GM18909 (cell line): Measurements from ENCODE around the gene CRYBA4.

Experiments
- ATAC-seq: cut with Tn5 transposase; IDR thresholded peaks from one replicate; pipeline ENCODE4 v1.9.1; 2021; ENCODE audit warnings: mild to moderate bottlenecking; ENCODE audit not compliant: unreplicated experiment, poor library complexity

CRYBA4 gene

GRCh38 chr22:26620197-26620596 lies 1.6 kb upstream of the CRYBA4 start:
- ATAC-seq: no peak

GRCh38 chr22:26623984-26624383 lies 2.2 kb downstream of the CRYBA4 start:
- no peak for ATAC-seq

- ATAC-seq: no peak
Observed at GRCh38 chr22:26624803-26625202, 3.0 kb downstream of the CRYBA4 start.

- ATAC-seq: no peak
Observed at GRCh38 chr22:26629988-26630761, 8.4 kb downstream of the CRYBA4 start.

DNA sequence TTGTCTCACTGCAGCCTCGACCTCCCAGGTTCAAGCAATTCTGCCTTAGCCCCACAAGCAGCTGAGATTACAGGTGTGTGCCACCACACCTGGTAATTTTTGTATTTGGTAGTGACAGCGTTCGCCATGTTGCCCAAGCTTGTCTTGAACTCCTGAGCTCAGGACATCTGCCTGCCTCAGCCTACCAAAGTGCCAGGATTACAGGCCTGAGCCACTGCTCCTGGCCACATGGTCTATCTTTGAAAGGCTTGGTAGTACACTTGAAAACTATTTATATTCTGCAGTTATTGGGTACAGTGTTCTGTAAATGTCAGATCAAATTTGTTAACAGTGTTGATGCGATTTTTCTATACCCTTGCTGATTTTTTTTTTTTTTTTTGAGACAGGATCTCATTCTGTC lies 9.5 kb downstream of the CRYBA4 start:
- ATAC-seq: no peak

DNA sequence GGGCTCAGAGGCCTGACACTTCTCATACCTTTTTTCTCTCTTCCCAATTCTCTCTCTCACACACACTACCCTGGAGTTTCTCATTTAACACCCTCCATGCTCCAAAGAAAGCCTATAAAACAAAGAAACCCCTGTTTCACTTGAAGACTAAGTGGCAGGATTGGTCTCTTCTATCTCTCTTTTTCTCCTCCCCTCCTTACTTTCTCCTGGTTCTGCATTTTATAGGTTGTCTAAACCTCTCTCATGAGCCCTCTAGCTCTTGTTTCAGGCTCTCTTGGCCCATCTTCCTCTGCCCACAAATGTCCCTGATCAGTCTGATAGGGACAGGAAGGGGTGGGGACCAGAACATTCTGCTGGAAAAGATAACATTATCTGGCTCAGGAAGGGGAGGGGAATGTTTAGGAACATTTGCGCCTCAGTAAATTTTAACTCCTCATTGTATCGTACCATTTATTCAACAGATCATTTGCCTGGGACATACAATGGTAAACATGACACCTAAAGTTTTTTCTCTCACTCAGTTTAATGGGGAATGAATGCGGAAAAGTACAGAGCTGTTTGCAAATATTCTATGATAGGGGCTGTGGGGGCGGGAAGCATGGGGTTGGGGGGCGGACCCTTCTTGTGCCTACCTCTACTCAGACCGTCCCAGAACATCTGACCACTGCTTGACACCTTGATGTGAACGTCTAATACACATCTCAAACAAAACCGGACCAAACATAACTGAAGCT lies 10.8 kb downstream of the CRYBA4 start:
- ATAC-seq: no peak

GRCh38 chr22:26634189-26634588 lies 12.4 kb downstream of the CRYBA4 start:
- ATAC-seq: no peak

DNA sequence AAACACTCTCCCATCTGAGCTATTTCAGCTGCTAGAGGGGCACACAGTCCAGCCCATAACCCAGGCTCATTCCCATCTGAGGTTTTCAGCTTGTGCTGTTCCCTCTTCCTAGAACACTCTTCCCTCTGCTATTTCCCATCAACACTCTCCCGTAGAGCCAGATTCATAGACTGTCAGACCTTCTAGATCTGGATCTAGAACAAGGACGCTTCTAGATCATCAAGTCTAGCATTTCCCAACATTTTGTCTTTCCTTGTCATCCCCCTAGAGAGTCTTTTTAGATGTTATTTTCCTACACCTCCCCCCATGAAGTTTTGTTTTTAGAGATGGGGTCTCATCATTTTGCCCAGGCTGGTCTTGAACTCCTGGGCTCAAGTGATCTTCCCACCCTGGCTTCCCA lies 13.4 kb downstream of the CRYBA4 start:
- no peak for ATAC-seq

- no peak for ATAC-seq
Observed at GRCh38 chr22:26636296-26636695, 14.5 kb downstream of the CRYBA4 start.

GRCh38 chr22:26642465-26643417 lies 21.0 kb downstream of the CRYBA4 start:
- no peak for ATAC-seq

GRCh38 chr22:26643418-26644100 lies 21.8 kb downstream of the CRYBA4 start:
- no peak for ATAC-seq

DNA sequence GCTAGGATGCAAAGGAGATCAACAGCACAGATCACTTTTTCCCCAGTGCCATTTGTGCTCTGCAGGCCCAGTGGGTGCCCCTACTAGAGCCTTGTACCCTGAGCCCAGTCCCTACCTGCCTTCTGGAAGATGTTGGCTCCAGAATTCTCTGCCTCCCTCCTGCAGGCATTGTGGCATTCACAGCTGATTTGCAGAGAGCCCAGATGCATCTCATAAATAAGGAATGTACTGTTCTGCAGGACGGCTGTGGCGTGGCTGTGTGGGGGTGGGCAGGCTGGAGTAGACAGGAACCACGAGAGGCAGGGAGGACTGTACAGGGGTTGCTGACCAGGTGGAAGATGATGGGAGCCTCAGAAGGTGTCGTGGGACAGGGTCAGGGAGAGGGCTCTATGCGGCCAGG lies 24.4 kb downstream of the CRYBA4 start:
- ATAC-seq: no peak

- no peak for ATAC-seq
Observed at GRCh38 chr22:26648011-26648497, 26.3 kb downstream of the CRYBA4 start.

DNA sequence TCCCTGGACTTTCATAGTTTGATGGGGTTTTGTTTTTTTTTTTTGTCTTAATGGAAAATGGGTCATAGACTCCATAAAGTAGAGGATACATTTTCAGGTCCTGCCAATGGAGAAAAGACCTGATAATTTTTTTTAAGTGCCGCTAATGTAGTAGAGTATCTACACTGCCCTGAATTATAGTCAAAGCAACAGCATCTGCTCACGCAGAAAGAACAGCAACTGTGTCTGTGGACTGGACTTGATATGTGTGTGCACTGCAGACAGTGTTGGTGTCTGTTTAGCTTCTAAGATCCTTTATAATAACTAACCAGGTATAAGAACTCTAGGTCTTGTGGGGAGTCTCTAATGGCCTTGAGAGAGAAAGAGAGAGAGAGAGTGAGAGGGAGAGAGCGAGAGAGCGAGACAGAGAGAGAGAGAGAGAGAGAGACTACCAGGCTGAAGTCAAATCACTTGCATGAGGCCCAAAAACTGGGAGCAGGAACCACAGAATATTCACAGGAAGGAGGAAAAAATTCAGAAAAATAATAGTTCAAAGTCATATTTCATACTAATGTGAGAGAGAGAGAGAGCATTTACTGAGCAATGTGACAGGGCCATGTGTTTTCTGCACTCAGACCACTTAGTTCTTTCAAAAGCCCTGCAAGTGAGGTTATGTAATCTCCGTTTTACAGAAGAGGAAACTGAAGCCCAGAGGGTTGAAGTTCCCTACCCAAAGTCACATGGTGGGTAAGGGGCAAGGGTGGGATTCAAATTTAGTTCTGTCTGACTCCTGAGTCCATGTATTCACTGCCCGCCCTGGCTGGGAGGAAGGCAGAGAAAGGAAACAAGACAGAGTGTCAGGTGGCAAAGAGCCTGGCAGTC lies 27.0 kb downstream of the CRYBA4 start:
- ATAC-seq: no peak

DNA sequence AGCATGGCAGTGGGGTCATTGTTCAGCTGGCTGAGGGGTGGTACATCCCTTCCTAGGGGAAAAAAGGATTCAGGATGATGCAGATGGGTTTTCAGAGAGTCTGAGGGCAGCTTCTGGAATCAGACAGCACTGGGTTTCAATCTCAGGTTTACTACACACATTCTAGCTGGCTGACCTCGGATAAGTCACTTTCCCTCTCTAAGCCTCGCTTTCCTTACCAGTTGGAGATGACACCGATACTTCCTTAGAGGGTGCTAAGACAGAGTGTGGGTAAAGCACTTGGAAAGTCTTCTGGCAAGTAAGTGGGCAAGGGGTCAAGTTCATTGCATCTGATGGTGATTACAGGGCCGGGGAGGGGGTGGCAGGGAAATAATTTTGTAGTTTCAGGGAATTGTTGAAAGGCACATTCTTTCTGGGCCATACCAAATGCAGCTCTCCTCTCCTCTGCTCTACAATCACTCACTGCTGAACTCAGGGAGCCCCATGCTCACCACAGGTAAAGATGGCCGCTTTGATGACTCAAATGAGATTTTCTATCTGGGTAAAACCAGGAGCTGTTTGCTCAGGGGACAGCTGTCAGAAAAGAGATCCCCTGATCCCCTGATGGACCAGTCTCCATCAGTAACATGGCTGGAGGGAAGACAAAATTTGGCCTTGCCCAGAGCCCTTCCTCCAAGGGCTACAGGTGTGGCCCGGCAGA lies 29.1 kb downstream of the CRYBA4 start:
- no peak for ATAC-seq

DNA sequence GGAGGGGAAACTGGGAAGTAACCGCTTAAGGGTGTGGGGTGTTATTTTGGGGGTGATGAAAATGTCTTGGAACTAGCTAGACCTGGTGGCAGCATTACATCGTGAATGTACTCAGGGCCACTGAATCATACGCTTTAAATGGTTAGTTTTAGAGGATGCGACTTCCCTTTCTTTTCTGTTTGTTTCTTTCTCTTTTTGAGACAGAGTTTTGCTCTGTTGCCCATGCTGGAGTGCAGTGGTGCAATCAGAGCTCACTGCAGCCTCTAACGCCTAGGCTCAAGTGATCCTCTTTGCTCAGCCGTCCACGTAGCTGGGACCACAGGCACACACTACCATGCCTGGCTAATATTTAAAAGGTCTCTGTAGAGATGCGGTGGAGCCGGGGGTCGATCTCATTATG lies 30.1 kb downstream of the CRYBA4 start:
- ATAC-seq: no peak

- ATAC-seq: no peak
Observed at GRCh38 chr22:26656891-26657851, 35.4 kb downstream of the CRYBA4 start, which contains the start of gene MIAT. MIAT (plus strand) TSS chr22:26657588.
